ENCODE data around the gene EMC6. TPM values are rescaled to one million over a fixed set of nuclear protein-coding genes. Genes with fewer than 3 reads are reported as not detected.

The EMC6 gene
- polyA plus RNA-seq, 1 of the 3 experiments (the other 2 are of a cell fraction) = 56.6 TPM

DNA sequence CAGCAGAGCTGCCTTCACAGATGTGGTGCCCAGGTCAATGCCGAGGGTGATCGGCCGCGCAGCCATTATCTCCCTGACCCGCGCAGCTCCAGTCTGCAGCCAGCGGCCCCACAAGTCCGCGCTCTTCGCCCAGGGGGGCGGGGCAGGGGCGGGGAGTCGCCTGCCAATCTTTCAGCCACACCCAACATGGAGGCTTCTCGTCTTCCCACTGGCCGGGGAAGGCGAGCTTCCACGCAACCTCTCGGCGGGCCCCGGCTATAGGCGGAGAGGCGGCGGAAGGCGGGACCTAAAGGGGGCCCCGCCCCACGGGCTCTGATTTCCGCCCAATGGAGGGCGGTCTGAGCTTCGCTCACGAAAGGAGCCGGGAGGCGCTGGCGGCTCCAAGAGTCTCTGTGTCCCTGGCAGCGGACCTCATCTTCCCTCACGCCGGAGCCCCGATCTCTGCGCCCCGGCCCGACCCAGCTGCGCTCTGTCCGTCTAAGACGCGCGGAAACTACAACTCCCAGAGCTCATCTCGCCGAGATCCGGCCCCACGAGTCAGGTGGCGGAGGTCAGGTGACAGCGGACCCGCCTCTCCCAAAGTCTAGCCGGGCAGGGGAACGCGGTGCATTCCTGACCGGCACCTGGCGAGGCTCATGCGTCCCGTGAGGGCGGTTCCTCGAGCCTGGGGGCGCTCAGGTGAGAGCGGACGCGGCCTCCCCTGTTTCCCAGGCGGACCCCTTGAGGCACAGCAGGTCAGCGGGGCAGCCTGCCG, 32.3 kb upstream of the EMC6 start, which contains the start of the genes CTNS and SHPK (continued):
- TF ChIP-seq, protein P1, sequence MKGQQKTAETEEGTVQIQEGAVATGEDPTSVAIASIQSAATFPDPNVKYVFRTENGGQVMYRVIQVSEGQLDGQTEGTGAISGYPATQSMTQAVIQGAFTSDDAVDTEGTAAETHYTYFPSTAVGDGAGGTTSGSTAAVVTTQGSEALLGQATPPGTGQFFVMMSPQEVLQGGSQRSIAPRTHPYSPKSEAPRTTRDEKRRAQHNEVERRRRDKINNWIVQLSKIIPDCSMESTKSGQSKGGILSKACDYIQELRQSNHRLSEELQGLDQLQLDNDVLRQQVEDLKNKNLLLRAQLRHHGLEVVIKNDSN (IDR thresholded peaks at IDR 0.05; ENCODE audit: borderline replicate concordance, low read depth) = peak; percentile 100
- TF ChIP-seq, protein P2, sequence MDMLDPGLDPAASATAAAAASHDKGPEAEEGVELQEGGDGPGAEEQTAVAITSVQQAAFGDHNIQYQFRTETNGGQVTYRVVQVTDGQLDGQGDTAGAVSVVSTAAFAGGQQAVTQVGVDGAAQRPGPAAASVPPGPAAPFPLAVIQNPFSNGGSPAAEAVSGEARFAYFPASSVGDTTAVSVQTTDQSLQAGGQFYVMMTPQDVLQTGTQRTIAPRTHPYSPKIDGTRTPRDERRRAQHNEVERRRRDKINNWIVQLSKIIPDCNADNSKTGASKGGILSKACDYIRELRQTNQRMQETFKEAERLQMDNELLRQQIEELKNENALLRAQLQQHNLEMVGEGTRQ (IDR thresholded peaks at IDR 0.05; ENCODE audit: borderline replicate concordance, low read depth, low read length) = peak; percentile 97
- TF ChIP-seq EZH2phosphoT487 (IDR thresholded peaks at IDR 0.05; ENCODE audit: borderline replicate concordance, low read depth) (no peak), TEAD4 (IDR thresholded peaks at IDR 0.05; ENCODE audit: borderline replicate concordance, insufficient read depth) (no peak), CHD2 (IDR thresholded peaks at IDR 0.05; ENCODE audit: low read length, partially characterized antibody) (peak; percentile 54), GATA2 (CRISPR knock-in tag; IDR thresholded peaks at IDR 0.05) (no peak), FOXJ3 (CRISPR knock-in tag; IDR thresholded peaks at IDR 0.05) (no peak), FOSL2 (IDR thresholded peaks at IDR 0.05; ENCODE audit: borderline replicate concordance, low read depth) (no peak), JUND (IDR thresholded peaks at IDR 0.05) (no peak), MEF2A (IDR thresholded peaks at IDR 0.05; ENCODE audit: borderline replicate concordance, low read depth) (no peak), YY1 (IDR thresholded peaks at IDR 0.05; ENCODE audit: low read depth) (peak; percentile 65), SIN3A (IDR thresholded peaks at IDR 0.05; ENCODE audit: borderline replicate concordance, low read depth, low read length) (peak; percentile 91), POLR2AphosphoS5 (IDR thresholded peaks at IDR 0.05; ENCODE audit: low read depth, low read length) (peak; percentile 81), GABPA (IDR thresholded peaks at IDR 0.05; ENCODE audit: low read depth) (peak; percentile 81)
- TF ChIP-seq, protein P3, sequence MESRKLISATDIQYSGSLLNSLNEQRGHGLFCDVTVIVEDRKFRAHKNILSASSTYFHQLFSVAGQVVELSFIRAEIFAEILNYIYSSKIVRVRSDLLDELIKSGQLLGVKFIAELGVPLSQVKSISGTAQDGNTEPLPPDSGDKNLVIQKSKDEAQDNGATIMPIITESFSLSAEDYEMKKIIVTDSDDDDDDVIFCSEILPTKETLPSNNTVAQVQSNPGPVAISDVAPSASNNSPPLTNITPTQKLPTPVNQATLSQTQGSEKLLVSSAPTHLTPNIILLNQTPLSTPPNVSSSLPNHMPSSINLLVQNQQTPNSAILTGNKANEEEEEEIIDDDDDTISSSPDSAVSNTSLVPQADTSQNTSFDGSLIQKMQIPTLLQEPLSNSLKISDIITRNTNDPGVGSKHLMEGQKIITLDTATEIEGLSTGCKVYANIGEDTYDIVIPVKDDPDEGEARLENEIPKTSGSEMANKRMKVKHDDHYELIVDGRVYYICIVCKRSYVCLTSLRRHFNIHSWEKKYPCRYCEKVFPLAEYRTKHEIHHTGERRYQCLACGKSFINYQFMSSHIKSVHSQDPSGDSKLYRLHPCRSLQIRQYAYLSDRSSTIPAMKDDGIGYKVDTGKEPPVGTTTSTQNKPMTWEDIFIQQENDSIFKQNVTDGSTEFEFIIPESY (IDR thresholded peaks at IDR 0.05; ENCODE audit: borderline replicate concordance, low read depth) = no peak
- TF ChIP-seq, protein P4, sequence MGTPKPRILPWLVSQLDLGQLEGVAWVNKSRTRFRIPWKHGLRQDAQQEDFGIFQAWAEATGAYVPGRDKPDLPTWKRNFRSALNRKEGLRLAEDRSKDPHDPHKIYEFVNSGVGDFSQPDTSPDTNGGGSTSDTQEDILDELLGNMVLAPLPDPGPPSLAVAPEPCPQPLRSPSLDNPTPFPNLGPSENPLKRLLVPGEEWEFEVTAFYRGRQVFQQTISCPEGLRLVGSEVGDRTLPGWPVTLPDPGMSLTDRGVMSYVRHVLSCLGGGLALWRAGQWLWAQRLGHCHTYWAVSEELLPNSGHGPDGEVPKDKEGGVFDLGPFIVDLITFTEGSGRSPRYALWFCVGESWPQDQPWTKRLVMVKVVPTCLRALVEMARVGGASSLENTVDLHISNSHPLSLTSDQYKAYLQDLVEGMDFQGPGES (IDR thresholded peaks at IDR 0.05; ENCODE audit: low read depth, low read length) = no peak; the same call in none of the 2 replicates
- TF ChIP-seq, protein P5, sequence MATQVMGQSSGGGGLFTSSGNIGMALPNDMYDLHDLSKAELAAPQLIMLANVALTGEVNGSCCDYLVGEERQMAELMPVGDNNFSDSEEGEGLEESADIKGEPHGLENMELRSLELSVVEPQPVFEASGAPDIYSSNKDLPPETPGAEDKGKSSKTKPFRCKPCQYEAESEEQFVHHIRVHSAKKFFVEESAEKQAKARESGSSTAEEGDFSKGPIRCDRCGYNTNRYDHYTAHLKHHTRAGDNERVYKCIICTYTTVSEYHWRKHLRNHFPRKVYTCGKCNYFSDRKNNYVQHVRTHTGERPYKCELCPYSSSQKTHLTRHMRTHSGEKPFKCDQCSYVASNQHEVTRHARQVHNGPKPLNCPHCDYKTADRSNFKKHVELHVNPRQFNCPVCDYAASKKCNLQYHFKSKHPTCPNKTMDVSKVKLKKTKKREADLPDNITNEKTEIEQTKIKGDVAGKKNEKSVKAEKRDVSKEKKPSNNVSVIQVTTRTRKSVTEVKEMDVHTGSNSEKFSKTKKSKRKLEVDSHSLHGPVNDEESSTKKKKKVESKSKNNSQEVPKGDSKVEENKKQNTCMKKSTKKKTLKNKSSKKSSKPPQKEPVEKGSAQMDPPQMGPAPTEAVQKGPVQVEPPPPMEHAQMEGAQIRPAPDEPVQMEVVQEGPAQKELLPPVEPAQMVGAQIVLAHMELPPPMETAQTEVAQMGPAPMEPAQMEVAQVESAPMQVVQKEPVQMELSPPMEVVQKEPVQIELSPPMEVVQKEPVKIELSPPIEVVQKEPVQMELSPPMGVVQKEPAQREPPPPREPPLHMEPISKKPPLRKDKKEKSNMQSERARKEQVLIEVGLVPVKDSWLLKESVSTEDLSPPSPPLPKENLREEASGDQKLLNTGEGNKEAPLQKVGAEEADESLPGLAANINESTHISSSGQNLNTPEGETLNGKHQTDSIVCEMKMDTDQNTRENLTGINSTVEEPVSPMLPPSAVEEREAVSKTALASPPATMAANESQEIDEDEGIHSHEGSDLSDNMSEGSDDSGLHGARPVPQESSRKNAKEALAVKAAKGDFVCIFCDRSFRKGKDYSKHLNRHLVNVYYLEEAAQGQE (IDR thresholded peaks at IDR 0.05; ENCODE audit: low read depth, low read length) = no peak
- TF ChIP-seq, protein P6, sequence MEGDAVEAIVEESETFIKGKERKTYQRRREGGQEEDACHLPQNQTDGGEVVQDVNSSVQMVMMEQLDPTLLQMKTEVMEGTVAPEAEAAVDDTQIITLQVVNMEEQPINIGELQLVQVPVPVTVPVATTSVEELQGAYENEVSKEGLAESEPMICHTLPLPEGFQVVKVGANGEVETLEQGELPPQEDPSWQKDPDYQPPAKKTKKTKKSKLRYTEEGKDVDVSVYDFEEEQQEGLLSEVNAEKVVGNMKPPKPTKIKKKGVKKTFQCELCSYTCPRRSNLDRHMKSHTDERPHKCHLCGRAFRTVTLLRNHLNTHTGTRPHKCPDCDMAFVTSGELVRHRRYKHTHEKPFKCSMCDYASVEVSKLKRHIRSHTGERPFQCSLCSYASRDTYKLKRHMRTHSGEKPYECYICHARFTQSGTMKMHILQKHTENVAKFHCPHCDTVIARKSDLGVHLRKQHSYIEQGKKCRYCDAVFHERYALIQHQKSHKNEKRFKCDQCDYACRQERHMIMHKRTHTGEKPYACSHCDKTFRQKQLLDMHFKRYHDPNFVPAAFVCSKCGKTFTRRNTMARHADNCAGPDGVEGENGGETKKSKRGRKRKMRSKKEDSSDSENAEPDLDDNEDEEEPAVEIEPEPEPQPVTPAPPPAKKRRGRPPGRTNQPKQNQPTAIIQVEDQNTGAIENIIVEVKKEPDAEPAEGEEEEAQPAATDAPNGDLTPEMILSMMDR (IDR thresholded peaks at IDR 0.05) = no peak

All from SK-N-SH (cell line).